GM12878 (cell line): ENCODE measurements around the gene CSMD2.

Source experiments
- BCL11A ChIP-seq: IDR thresholded peaks from 2 replicates; pipeline ENCODE4 v1.6.1; 2011; ENCODE audit warnings: low read depth, low read length
- CREM ChIP-seq: IDR thresholded peaks from 2 replicates; pipeline ENCODE4 v1.6.1; 2014; ENCODE audit warnings: antibody characterized with exemption, low read depth
- CTCF ChIP-seq, 3 experiments: IDR thresholded peaks in 2 of 3; conservative IDR thresholded peaks in 1 of 3; 2 replicates each; pipeline ENCODE4 v1.5.1; 2011; ENCODE audit warnings: low read depth in 3 of 3, low read length in 3 of 3, mild to moderate bottlenecking in 3 of 3, control low read depth in 2 of 3, moderate library complexity in 2 of 3, inconsistent platforms in 1 of 3, mixed read lengths in 1 of 3; ENCODE audit not compliant: control insufficient read depth in 2 of 3, insufficient read depth in 1 of 3; ENCODE audit errors: extremely low read depth in 1 of 3
- EP300 ChIP-seq, 2 experiments: fragments of 150-350 bp in 1 of 2; IDR thresholded peaks; 2 replicates each; pipeline ENCODE4 v1.6.1; 2011 to 2012; ENCODE audit warnings: low read depth in 2 of 2, low read length in 2 of 2, borderline replicate concordance in 1 of 2, improper control_type of control experiment in 1 of 2, inconsistent platforms in 1 of 2; ENCODE audit not compliant: control insufficient read depth in 1 of 2
- ETV6 ChIP-seq, 2 experiments: fragments of 450-650 bp in 1 of 2; IDR thresholded peaks in 1 of 2; conservative IDR thresholded peaks in 1 of 2; 2 replicates each; pipeline ENCODE4 v1.6.1; 2014; ENCODE audit warnings: antibody characterized with exemption in 1 of 2, borderline replicate concordance in 1 of 2, low read depth in 1 of 2, mild to moderate bottlenecking in 1 of 2, moderate library complexity in 1 of 2
- KLF5 ChIP-seq: fragments of 450-650 bp; IDR thresholded peaks from 2 replicates; pipeline ENCODE4 v1.6.1; 2014; ENCODE audit warnings: mild to moderate bottlenecking; ENCODE audit not compliant: partially characterized antibody
- MAX ChIP-seq: IDR thresholded peaks from 2 replicates; pipeline ENCODE4 v1.6.1; 2012; ENCODE audit warnings: low read depth, low read length, improper control_type of control experiment
- NFIC ChIP-seq: IDR thresholded peaks from 2 replicates; pipeline ENCODE4 v1.6.1; 2012; ENCODE audit warnings: low read depth, mild to moderate bottlenecking, inconsistent platforms, low read length, moderate library complexity
- SKIL ChIP-seq: fragments of 450-650 bp; IDR thresholded peaks from 2 replicates; pipeline ENCODE4 v1.6.1; 2017; ENCODE audit warnings: mild to moderate bottlenecking, low read depth, inconsistent platforms; ENCODE audit not compliant: poor library complexity, severe bottlenecking
- USF1 ChIP-seq: IDR thresholded peaks from 2 replicates; pipeline ENCODE4 v1.6.1; 2011; ENCODE audit warnings: borderline replicate concordance, low read depth, mild to moderate bottlenecking, moderate library complexity, mixed read lengths, low read length; ENCODE audit not compliant: insufficient read depth; ENCODE audit errors: extremely low read length

GRCh38 chr1:33975961-33976360 lies 189.1 kb downstream of the CSMD2 start:
- TF ChIP-seq SKIL = no peak
- no peak for TF ChIP-seq MAX
- TF ChIP-seq USF1 = no peak
- no peak for TF ChIP-seq KLF5
- no peak for TF ChIP-seq EP300 (IDR thresholded peaks at IDR 0.05; ENCODE audit: borderline replicate concordance in 1 of 2, control insufficient read depth in 1 of 2, low read depth in 2 of 2, low read length in 2 of 2)
- TF ChIP-seq BCL11A = no peak
- no peak for TF ChIP-seq NFIC
- TF ChIP-seq CTCF (IDR thresholded peaks at IDR 0.05 in 2 of 3, conservative IDR thresholded peaks at IDR 0.05 in 1 of 3; ENCODE audit: control insufficient read depth in 2 of 3, extremely low read depth in 1 of 3, insufficient read depth in 1 of 3, low read depth in 3 of 3, low read length in 3 of 3) = no peak
- TF ChIP-seq ETV6 (conservative IDR thresholded peaks at IDR 0.05 in 1 of 2, IDR thresholded peaks at IDR 0.05 in 1 of 2; ENCODE audit: borderline replicate concordance in 1 of 2, low read depth in 1 of 2) = no peak
- no peak for TF ChIP-seq CREM
